Gastrocnemius medialis (tissue), 4 donors: Measurements from ENCODE around the gene SRGAP3.

Source experiments
- CTCF ChIP-seq, 5 experiments: fragments of 450-650 bp in 3 of 5; fragments of 200-600 bp in 2 of 5; sonication (generic) in 2 of 5; IDR thresholded peaks in 4 of 5; conservative IDR thresholded peaks in 1 of 5; 1 replicate in 4 of 5; 2 replicates in 1 of 5; pipeline ENCODE4 v1.5.1; 2016 to 2019; ENCODE audit warnings: antibody characterized with exemption in 5 of 5, mild to moderate bottlenecking in 3 of 5, moderate library complexity in 3 of 5
- POLR2A ChIP-seq, 2 donors: fragments of 450-650 bp; IDR thresholded peaks; one replicate each; pipeline ENCODE4 v1.6.1; 2017; ENCODE audit warnings: antibody characterized with exemption in 2 of 2, mild to moderate bottlenecking in 2 of 2, moderate library complexity in 2 of 2

GRCh38 chr3:9021271-9022009, 228.0 kb downstream of the SRGAP3 start:
- TF ChIP-seq CTCF (IDR thresholded peaks at IDR 0.05 in 4 of 5, conservative IDR thresholded peaks at IDR 0.05 in 1 of 5) (no peak), POLR2A (IDR thresholded peaks at IDR 0.05) (no peak)
